Peyer's patch (tissue), 4 donors: ENCODE measurements around the gene DYRK1A. TPM values are rescaled to one million over a fixed set of nuclear protein-coding genes. Genes with fewer than 3 reads are reported as not detected.

ENCODE experiments used
- DNase-seq, 3 donors: peaks; one replicate each; pipeline ENCODE4 v3.0.0-alpha.2; 2017 to 2019
- H3K27ac ChIP-seq, 4 donors: fragments of 200-600 bp; sonication (generic); one replicate each; pipeline ENCODE4 v1.5.1; 2016 to 2019
- H3K27me3 ChIP-seq, 2 donors: fragments of 200-600 bp; sonication (generic); one replicate each; pipeline ENCODE4 v1.5.1; 2019
- H3K36me3 ChIP-seq, 3 donors: fragments of 200-600 bp; sonication (generic); one replicate each; pipeline ENCODE4 v1.5.1; 2016 to 2019
- H3K4me1 ChIP-seq, 4 donors: fragments of 200-600 bp; sonication (generic); one replicate each; pipeline ENCODE4 v1.5.1; 2016 to 2019
- H3K4me3 ChIP-seq, 4 donors: fragments of 200-600 bp; sonication (generic); 1 replicate in 3 of 4; 2 replicates in 1 of 4; pipeline ENCODE4 v1.5.1; 2016 to 2019; ENCODE audit warnings: mild to moderate bottlenecking in 1 of 4
- H3K9me3 ChIP-seq, 4 donors: fragments of 200-600 bp; sonication (generic); one replicate each; pipeline ENCODE4 v1.5.1; 2016 to 2019; ENCODE audit warnings: mild to moderate bottlenecking in 1 of 4
- CTCF ChIP-seq, 6 experiments: fragments of 450-650 bp in 4 of 6; fragments of 200-600 bp in 2 of 6; sonication (generic) in 1 of 6; IDR thresholded peaks; one replicate each; pipeline ENCODE4 v1.5.1; 2017 to 2019; ENCODE audit warnings: antibody characterized with exemption in 6 of 6, mild to moderate bottlenecking in 3 of 6, moderate library complexity in 1 of 6
- POLR2A ChIP-seq, 2 donors: fragments of 450-650 bp; IDR thresholded peaks; one replicate each; pipeline ENCODE4 v1.5.1; 2017; ENCODE audit warnings: antibody characterized with exemption in 2 of 2, mild to moderate bottlenecking in 2 of 2, moderate library complexity in 2 of 2
- total RNA-seq, 4 donors: library from RNA; depleted of rRNA; stranded (reverse); fragments of >200 nt; gene quantifications; one replicate each; pipeline ENCODE4 v1.1.0, GENCODE V29; 2016

DYRK1A gene
- total RNA-seq, 4 donors from 2014 or later, result 68.8 to 133 (median 81.3) TPM

GRCh38 chr21:37561941-37562919 lies 195.7 kb downstream of the DYRK1A start:
- Histone ChIP-seq H3K27me3 (no peaks in the 10 kb centered on the region), H3K9me3 (no peaks in the 10 kb centered on the region), H3K4me3 (no peak overlapping the region), H3K36me3 (no peaks in the 10 kb centered on the region), H3K27ac (no peak overlapping the region), H3K4me1 (peaks cover 0 to 16% (median 4%) of the 10 kb centered on the region in 4 donors)
- DNase-seq, result no peak
- TF ChIP-seq CTCF (IDR thresholded peaks at IDR 0.05), result no peak

GRCh38 chr21:37562920-37563640 lies 196.5 kb downstream of the DYRK1A start:
- no peak for TF ChIP-seq CTCF (IDR thresholded peaks at IDR 0.05)
- no peak for TF ChIP-seq POLR2A (IDR thresholded peaks at IDR 0.05)
- H3K9me3 ChIP-seq, result no peaks in the 10 kb centered on the region
- H3K27ac ChIP-seq, result peak overlapping the region; percentile 88 to 94 (median 88)
- peak overlapping the region; percentile 65 to 94 (median 78) for H3K4me3 ChIP-seq
- H3K4me1 ChIP-seq, result peaks cover 0 to 16% (median 3%) of the 10 kb centered on the region in 4 donors
- H3K36me3 ChIP-seq, result no peaks in the 10 kb centered on the region
- H3K27me3 ChIP-seq, result no peaks in the 10 kb centered on the region
- DNase-seq, result peak in 2 of 3 donors; percentile 55 to 65

GRCh38 chr21:37563641-37564340 lies 197.2 kb downstream of the DYRK1A start:
- H3K9me3 ChIP-seq, result no peaks in the 10 kb centered on the region
- H3K4me1 ChIP-seq, result peaks cover 0 to 16% (median 3%) of the 10 kb centered on the region in 4 donors
- TF ChIP-seq CTCF (IDR thresholded peaks at IDR 0.05) (peak in 5 of 6 experiments; percentile 25 to 51 (median 40)), POLR2A (IDR thresholded peaks at IDR 0.05) (peak; percentile 44 to 49)
- peak overlapping the region; percentile 65 to 94 (median 78) for H3K4me3 ChIP-seq
- H3K36me3 ChIP-seq, result no peaks in the 10 kb centered on the region
- no peaks in the 10 kb centered on the region for H3K27me3 ChIP-seq
- peak; percentile 93 to 97 (median 95) for DNase-seq
- peak overlapping the region; percentile 88 to 94 (median 88) for H3K27ac ChIP-seq

GRCh38 chr21:37564341-37564923 lies 197.9 kb downstream of the DYRK1A start:
- Histone ChIP-seq H3K4me3 (peak overlapping the region; percentile 65 to 94 (median 78)), H3K27ac (peak overlapping the region; percentile 88 to 94 (median 88)), H3K9me3 (no peaks in the 10 kb centered on the region), H3K4me1 (peaks cover 0 to 16% (median 3%) of the 10 kb centered on the region in 4 donors), H3K27me3 (no peaks in the 10 kb centered on the region), H3K36me3 (no peaks in the 10 kb centered on the region)
- no peak for TF ChIP-seq POLR2A (IDR thresholded peaks at IDR 0.05)
- peak in 2 of 6 experiments; percentile 4 to 5 for TF ChIP-seq CTCF (IDR thresholded peaks at IDR 0.05)
- DNase-seq, result peak in 2 of 3 donors; percentile 72 to 89
